Subcutaneous abdominal adipose tissue (tissue), 5 donors: ENCODE measurements around the gene SPATA19.

Experiments
- H3K27ac ChIP-seq: one replicate; pipeline ENCODE4 v1.7.0; 2013; ENCODE audit warnings: low read depth, mild to moderate bottlenecking, inconsistent platforms, low read length, moderate library complexity
- H3K27me3 ChIP-seq, 5 donors: one replicate each; pipeline ENCODE4 v1.7.0; 2013; ENCODE audit warnings: low read length in 5 of 5, inconsistent platforms in 1 of 5; ENCODE audit not compliant: control insufficient read depth in 5 of 5, insufficient read depth in 4 of 5
- H3K36me3 ChIP-seq, 5 donors: one replicate each; pipeline ENCODE4 v1.7.0; 2013; ENCODE audit warnings: low read length in 5 of 5; ENCODE audit not compliant: control insufficient read depth in 5 of 5, insufficient read depth in 5 of 5
- H3K4me1 ChIP-seq, 5 donors: one replicate each; pipeline ENCODE4 v1.7.0; 2013; ENCODE audit warnings: low read length in 5 of 5, mild to moderate bottlenecking in 3 of 5, moderate library complexity in 1 of 5; ENCODE audit not compliant: control insufficient read depth in 5 of 5, insufficient read depth in 5 of 5
- H3K4me3 ChIP-seq, 5 donors: one replicate each; pipeline ENCODE4 v1.7.0; 2013; ENCODE audit warnings: low read length in 5 of 5, low read depth in 1 of 5
- H3K9ac ChIP-seq, 5 donors: one replicate each; pipeline ENCODE4 v1.7.0; 2013; ENCODE audit warnings: low read length in 5 of 5, mild to moderate bottlenecking in 4 of 5, moderate library complexity in 3 of 5
- H3K9me3 ChIP-seq, 5 donors: one replicate each; pipeline ENCODE4 v1.7.0; 2013; ENCODE audit warnings: low read length in 5 of 5; ENCODE audit not compliant: control insufficient read depth in 5 of 5
- donor health status: healthy.
- donor health status: healthy.
- donor health status: healthy.
- donor health status: healthy.
- donor health status: healthy.

SPATA19 gene

DNA sequence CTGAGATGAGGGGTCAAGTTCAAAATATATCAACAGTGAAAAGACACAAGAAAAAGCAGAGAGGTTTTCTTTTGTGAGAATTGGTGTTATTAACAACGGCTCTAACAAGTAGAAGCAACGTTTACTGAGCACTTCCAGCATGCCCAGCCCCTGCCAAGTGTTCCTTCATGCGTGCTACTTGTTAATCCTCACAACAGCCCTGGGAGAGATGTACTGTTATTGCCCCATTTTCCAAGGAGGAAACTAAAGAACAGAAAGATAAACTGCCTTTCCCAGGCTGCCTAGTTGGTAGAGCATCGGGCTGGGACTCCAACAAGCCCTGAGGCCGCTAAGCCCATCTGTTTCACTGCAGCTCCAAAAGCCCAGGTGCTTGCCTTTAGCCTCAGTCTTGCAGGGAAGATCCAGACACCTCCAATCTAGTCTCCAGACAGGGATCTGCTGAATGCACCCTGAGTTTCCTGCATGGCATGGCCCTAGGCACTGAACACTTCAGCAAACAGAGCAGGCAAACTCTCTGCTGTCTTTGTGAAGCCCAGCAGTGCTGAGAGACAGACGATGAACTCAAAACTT is 25.5 kb downstream of the SPATA19 start:
- no peak overlapping the region for H3K4me3 ChIP-seq
- H3K27me3 ChIP-seq = peaks cover 0 to 14% (median 9%) of the 10 kb centered on the region in 5 donors
- H3K36me3 ChIP-seq = no peaks in the 10 kb centered on the region
- no peaks in the 10 kb centered on the region for H3K9me3 ChIP-seq
- no peaks in the 10 kb centered on the region for H3K4me1 ChIP-seq
- H3K9ac ChIP-seq = no peak overlapping the region
- no peak overlapping the region for H3K27ac ChIP-seq

GRCh38 chr11:133819114-133819513 is 26.2 kb downstream of the SPATA19 start:
- Histone ChIP-seq H3K9ac (no peak overlapping the region), H3K36me3 (no peaks in the 10 kb centered on the region), H3K4me1 (no peaks in the 10 kb centered on the region), H3K9me3 (no peaks in the 10 kb centered on the region), H3K27ac (no peak overlapping the region), H3K27me3 (peaks cover 0 to 17% (median 9%) of the 10 kb centered on the region in 5 donors), H3K4me3 (no peak overlapping the region)

DNA sequence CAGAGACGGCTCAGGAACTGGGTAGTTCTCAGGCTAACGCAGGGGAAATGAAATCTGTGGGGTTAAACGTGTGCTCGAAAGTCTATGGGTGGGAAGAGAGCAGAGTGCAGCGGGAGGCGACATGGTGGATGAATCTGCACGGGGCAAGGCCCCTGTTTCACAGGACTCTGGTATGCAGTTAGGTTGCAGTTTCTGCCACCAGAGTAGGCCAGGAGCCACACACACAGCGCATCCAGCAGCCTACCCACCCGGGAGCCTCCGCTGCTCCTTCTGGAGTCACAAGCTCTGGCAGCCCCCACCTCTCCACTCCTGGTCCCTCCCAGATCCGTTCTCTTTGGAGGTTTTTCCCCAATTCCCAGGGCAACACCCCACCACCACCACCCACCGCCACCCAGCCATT is 27.0 kb downstream of the SPATA19 start:
- H3K4me1 ChIP-seq = no peaks in the 10 kb centered on the region
- no peak overlapping the region for H3K27ac ChIP-seq
- no peak overlapping the region for H3K4me3 ChIP-seq
- H3K36me3 ChIP-seq = no peaks in the 10 kb centered on the region
- H3K27me3 ChIP-seq = peaks cover 0 to 17% (median 9%) of the 10 kb centered on the region in 5 donors
- no peaks in the 10 kb centered on the region for H3K9me3 ChIP-seq
- H3K9ac ChIP-seq = no peak overlapping the region

DNA sequence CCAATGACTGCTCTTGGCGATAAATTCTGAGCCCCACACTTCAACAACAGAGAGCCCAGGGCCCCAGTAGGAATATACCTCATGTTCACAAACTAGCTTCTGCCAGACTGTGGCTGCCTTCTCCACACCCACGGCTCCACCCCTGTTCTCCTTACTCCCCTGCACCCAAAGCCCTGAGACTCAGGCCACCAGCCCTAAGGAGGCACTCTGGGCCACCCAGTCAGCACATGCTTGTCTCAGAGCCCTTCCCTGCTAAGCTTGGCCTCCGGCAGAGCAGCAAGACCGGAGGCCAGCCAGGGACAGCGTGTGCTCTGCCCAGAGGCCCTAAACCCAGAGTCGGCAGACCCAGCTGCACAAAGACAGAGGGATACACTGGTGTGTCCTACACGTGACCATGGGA is 27.9 kb downstream of the SPATA19 start:
- Histone ChIP-seq H3K4me3 (no peak overlapping the region), H3K27ac (no peak overlapping the region), H3K4me1 (no peaks in the 10 kb centered on the region), H3K9me3 (no peaks in the 10 kb centered on the region), H3K9ac (no peak overlapping the region), H3K36me3 (no peaks in the 10 kb centered on the region), H3K27me3 (peaks cover 0 to 19% (median 9%) of the 10 kb centered on the region in 5 donors)

DNA sequence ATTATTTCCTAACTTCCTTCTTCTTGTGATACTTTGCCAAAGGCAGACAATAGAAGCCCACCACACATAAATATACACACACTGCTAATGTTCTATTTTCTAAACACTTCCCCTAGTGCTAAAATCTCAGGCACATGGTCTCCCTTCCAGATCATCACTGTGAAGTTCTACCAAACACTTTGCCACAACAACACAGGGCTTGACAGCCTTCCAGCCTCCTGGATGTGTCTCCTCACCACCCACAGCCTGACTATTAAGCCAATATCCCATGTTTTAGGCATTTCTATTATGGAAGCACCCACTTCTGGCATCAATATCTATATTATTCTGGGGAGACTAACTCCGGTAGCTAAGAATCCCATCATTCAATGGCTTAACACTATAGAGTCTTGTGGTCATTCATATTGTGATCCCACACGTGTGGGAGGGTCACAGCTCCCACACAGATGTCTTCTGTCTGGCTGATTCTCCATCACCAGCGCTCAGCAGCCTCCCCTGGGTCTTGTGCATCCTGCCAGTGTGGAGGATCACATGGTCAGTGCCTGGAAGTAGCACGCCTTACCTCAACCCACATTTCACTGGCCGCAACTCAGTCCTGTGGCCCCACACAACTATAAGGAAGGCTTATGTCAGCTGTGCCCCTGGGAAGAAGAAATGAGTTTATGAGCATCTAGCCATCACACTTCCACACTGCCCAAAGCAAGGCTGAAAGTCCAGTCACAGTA is 29.0 kb downstream of the SPATA19 start:
- Histone ChIP-seq H3K4me3 (no peak overlapping the region), H3K27ac (no peak overlapping the region)

GRCh38 chr11:133815636-133816035 is 29.7 kb downstream of the SPATA19 start:
- Histone ChIP-seq H3K9ac (no peak overlapping the region), H3K27me3 (peaks cover 0 to 16% (median 13%) of the 10 kb centered on the region in 5 donors), H3K36me3 (no peaks in the 10 kb centered on the region), H3K9me3 (no peaks in the 10 kb centered on the region), H3K4me1 (no peaks in the 10 kb centered on the region), H3K4me3 (no peak overlapping the region), H3K27ac (no peak overlapping the region)

More for the DNA sequence above, 29.0 kb downstream of the SPATA19 start:
- H3K9me3 ChIP-seq = no peaks in the 10 kb centered on the region
- no peaks in the 10 kb centered on the region for H3K4me1 ChIP-seq
- no peaks in the 10 kb centered on the region for H3K36me3 ChIP-seq
- H3K27me3 ChIP-seq = peaks cover 0 to 16% (median 11%) of the 10 kb centered on the region in 5 donors
- no peak overlapping the region for H3K9ac ChIP-seq

- Histone ChIP-seq H3K27ac (no peak overlapping the region), H3K9ac (no peak overlapping the region), H3K4me3 (no peak overlapping the region), H3K36me3 (no peaks in the 10 kb centered on the region), H3K4me1 (peaks cover 0 to 5% (median 2%) of the 10 kb centered on the region in 5 donors), H3K9me3 (no peaks in the 10 kb centered on the region), H3K27me3 (peaks cover 0 to 22% (median 16%) of the 10 kb centered on the region in 5 donors)
Observed at GRCh38 chr11:133814588-133815100, 30.7 kb downstream of the SPATA19 start.

DNA sequence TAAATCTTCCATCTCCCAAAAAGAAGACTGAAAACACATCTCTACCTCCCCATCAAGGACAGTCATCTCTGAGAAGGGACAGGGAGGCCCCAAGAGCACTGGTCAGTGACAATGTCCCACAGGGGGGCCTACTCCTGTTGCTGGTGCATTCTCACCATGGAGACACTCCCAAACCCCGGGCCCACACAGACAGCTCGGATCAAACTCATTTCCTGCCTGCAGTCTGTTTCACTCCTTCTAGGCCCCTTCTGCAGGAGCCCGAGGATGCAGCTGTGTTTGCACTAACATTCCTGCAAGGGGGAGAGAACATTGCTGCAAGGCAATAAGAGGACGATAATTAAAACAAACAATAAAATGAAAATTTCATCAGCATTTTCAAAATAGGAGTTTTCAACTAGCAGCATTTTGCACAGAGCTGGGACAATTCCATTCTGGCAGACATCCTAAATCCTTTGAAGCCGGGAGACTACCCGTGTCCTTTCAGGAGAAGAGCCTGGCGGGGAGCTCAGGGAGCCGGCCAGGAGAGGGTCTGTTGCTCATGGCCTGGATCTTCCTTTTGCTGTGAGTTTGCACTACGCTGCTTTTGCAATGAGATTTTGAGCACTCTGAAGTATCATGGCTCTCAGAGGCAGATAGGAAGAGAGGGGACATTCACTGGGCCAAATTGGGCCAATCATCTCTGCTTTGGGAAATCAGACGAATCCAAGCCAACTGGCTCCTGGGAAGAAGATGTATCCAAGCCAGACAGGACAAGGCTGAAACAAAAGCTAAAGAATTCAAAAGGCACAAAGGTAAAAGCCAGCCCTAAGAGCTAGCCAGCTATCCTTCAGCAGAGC is 33.2 kb downstream of the SPATA19 start:
- peaks cover 5 to 32% (median 16%) of the 10 kb centered on the region in 5 donors for H3K27me3 ChIP-seq
- H3K9ac ChIP-seq = no peak overlapping the region
- no peak overlapping the region for H3K27ac ChIP-seq
- no peak overlapping the region for H3K4me3 ChIP-seq
- peaks cover 0 to 12% (median 2%) of the 10 kb centered on the region in 5 donors for H3K4me1 ChIP-seq
- H3K9me3 ChIP-seq = no peaks in the 10 kb centered on the region
- no peaks in the 10 kb centered on the region for H3K36me3 ChIP-seq

- no peak overlapping the region for H3K27ac ChIP-seq
- H3K9ac ChIP-seq = no peak overlapping the region
- no peaks in the 10 kb centered on the region for H3K36me3 ChIP-seq
- peaks cover 7 to 32% (median 14%) of the 10 kb centered on the region in 5 donors for H3K27me3 ChIP-seq
- peaks cover 0 to 12% (median 2%) of the 10 kb centered on the region in 5 donors for H3K4me1 ChIP-seq
- H3K9me3 ChIP-seq = no peaks in the 10 kb centered on the region
- H3K4me3 ChIP-seq = no peak overlapping the region
Observed at GRCh38 chr11:133810766-133811165, 34.5 kb downstream of the SPATA19 start.
